Brain microvascular endothelial cell (primary cell): ENCODE results near the gene MTA3.

Source experiments
- DNase-seq: peaks from one replicate; pipeline ENCODE4 v3.0.0-alpha.2; 2020
- H3K27ac ChIP-seq: fragments of 250-450 bp; sonication (Bioruptor Pico); 2 replicates; pipeline ENCODE4 v1.5.1; 2020; ENCODE audit warnings: mild to moderate bottlenecking, moderate library complexity
- H3K27me3 ChIP-seq: fragments of 250-450 bp; sonication (Bioruptor Pico); replicated peaks from 2 replicates; pipeline ENCODE4 v1.5.1; 2020; ENCODE audit warnings: mild to moderate bottlenecking
- H3K36me3 ChIP-seq: fragments of 250-450 bp; sonication (Bioruptor Pico); replicated peaks from 2 replicates; pipeline ENCODE4 v1.5.1; 2020; ENCODE audit warnings: mild to moderate bottlenecking
- H3K4me3 ChIP-seq: 2 replicates; pipeline ENCODE4 v1.5.1; 2011; ENCODE audit warnings: low read depth, mild to moderate bottlenecking, control low read depth, low read length, moderate library complexity
- in situ Hi-C: cut with HindIII; loops from 2 replicates; pipeline ENCODE4 v1.10.0; 2017; ENCODE audit warnings: low sequenced_read_pairs, low pct_ligation_motif_present
- TF ChIP-seq, protein P1 (sequence below): IDR thresholded peaks from 2 replicates; pipeline ENCODE4 v1.5.1; 2011; ENCODE audit warnings: low read depth, mild to moderate bottlenecking, moderate library complexity, low read length, control low read depth, inconsistent platforms; ENCODE audit errors: missing control alignments

Gene MTA3

GRCh38 chr2:42696987-42697386 lies 128.6 kb downstream of the MTA3 start:
- TF ChIP-seq, protein P1, sequence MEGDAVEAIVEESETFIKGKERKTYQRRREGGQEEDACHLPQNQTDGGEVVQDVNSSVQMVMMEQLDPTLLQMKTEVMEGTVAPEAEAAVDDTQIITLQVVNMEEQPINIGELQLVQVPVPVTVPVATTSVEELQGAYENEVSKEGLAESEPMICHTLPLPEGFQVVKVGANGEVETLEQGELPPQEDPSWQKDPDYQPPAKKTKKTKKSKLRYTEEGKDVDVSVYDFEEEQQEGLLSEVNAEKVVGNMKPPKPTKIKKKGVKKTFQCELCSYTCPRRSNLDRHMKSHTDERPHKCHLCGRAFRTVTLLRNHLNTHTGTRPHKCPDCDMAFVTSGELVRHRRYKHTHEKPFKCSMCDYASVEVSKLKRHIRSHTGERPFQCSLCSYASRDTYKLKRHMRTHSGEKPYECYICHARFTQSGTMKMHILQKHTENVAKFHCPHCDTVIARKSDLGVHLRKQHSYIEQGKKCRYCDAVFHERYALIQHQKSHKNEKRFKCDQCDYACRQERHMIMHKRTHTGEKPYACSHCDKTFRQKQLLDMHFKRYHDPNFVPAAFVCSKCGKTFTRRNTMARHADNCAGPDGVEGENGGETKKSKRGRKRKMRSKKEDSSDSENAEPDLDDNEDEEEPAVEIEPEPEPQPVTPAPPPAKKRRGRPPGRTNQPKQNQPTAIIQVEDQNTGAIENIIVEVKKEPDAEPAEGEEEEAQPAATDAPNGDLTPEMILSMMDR, result no peak
- H3K36me3 ChIP-seq, result no peaks in the 10 kb centered on the region
- H3K27ac ChIP-seq, result no peak overlapping the region
- no peak for DNase-seq
- no peak overlapping the region for H3K4me3 ChIP-seq
- in situ Hi-C loops, result no loop called here
- no peaks in the 10 kb centered on the region for H3K27me3 ChIP-seq

DNA sequence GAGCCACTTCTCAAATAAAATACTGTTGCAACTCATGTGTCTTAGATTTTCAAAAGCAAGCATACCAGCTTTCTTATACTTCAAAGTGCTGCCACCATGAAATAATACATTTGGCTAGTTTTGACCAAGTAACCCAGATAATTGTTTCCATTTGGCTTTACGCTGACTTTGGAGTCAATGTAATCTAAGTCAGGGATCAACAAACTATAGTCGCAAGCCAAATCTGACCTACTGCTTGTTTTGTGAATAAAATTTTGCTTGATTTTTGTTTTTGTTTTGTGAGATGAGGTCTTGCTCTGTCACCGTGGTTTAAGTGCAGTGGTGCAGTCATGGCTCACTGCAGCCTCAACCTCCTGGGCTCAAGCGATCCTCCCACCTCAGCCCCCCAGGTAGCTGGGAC lies 130.5 kb downstream of the MTA3 start:
- no peak for DNase-seq
- TF ChIP-seq, protein P1, result no peak
- no peak overlapping the region for H3K4me3 ChIP-seq
- H3K27me3 ChIP-seq, result no peaks in the 10 kb centered on the region
- in situ Hi-C loops, result no loop called here
- H3K36me3 ChIP-seq, result no peaks in the 10 kb centered on the region
- H3K27ac ChIP-seq, result no peak overlapping the region

- H3K27me3 ChIP-seq, result no peaks in the 10 kb centered on the region
- TF ChIP-seq, protein P1, result no peak
- H3K36me3 ChIP-seq, result peaks cover 12% of the 10 kb centered on the region
- H3K4me3 ChIP-seq, result no peak overlapping the region
- no peak overlapping the region for H3K27ac ChIP-seq
- in situ Hi-C loops, result no loop called here
- DNase-seq, result no peak
Observed at GRCh38 chr2:42706836-42707235, 138.4 kb downstream of the MTA3 start.

DNA sequence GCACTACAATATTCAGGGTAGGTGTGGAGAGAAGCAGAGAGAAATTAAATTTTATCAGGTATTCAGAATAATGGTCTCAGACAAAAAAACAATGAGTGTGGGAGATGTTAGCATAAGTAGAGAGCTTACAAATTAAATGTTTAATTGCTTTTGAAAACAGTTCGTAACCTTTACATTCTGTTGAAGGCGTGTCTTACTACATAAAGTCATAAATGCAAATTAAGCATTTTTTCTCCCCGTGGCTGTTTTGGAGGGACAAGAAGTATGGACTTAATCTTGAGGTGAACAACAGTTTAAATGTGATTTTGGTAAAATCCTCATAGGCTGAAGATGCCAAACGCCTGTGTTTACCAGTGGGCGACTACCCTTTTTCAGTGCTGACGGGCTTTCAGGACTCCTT lies 139.7 kb downstream of the MTA3 start:
- Histone ChIP-seq H3K27me3 (no peaks in the 10 kb centered on the region), H3K27ac (no peak overlapping the region), H3K4me3 (no peak overlapping the region), H3K36me3 (peaks cover 12% of the 10 kb centered on the region)
- in situ Hi-C loops, result no loop called here
- no peak for DNase-seq
- TF ChIP-seq, protein P1, result no peak

DNA sequence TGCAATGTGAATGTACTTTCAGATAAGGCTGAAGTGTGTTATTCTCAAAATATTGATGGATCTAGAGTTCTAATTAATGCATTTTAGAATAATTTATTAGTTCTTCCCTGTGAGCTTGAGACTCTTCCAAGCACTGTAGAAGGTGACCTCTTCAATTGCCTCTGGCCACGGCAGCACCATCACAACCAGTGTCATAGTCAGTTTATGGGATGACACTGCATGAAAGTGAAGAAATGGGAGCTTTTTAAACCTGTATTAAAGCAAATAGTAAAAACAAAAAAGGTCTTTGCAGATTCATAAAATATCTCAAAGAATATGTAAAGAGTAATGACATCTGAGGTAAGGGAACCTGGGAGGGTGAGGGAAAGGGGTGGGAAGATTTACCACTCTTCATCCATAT lies 143.5 kb downstream of the MTA3 start:
- H3K27me3 ChIP-seq, result no peaks in the 10 kb centered on the region
- TF ChIP-seq, protein P1, result no peak
- no peak overlapping the region for H3K4me3 ChIP-seq
- H3K36me3 ChIP-seq, result peaks cover 4% of the 10 kb centered on the region
- in situ Hi-C loops, result no loop called here
- no peak for DNase-seq
- H3K27ac ChIP-seq, result no peak overlapping the region

GRCh38 chr2:42712934-42713333 lies 144.5 kb downstream of the MTA3 start:
- in situ Hi-C loops, result no loop called here
- H3K4me3 ChIP-seq, result no peak overlapping the region
- no peak overlapping the region for H3K27ac ChIP-seq
- no peak for DNase-seq
- no peaks in the 10 kb centered on the region for H3K27me3 ChIP-seq
- TF ChIP-seq, protein P1, result no peak
- H3K36me3 ChIP-seq, result peaks cover 4% of the 10 kb centered on the region
